Keratinocyte (primary cell): Measurements from ENCODE around the gene CORO2A. TPM values are rescaled to one million over a fixed set of nuclear protein-coding genes. Genes with fewer than 3 reads are reported as not detected.

Experiments
- DNase-seq: peaks from one replicate; pipeline ENCODE4 v3.0.0-alpha.2; 2011; ENCODE audit warnings: low read depth, missing footprints, low spot score
- FAIRE-seq: peaks from 2 replicates; lab custom pipeline; 2011; peaks lifted over from hg19 to GRCh38; lab: Jason Lieb, UNC
- H2AFZ ChIP-seq: 2 replicates; pipeline ENCODE4 v1.6.0; 2012; ENCODE audit warnings: low read length, control low read depth, inconsistent platforms; ENCODE audit not compliant: control insufficient read depth
- H3K27ac ChIP-seq: 2 replicates; pipeline ENCODE4 v1.5.1; 2011; ENCODE audit warnings: low read length; ENCODE audit not compliant: control insufficient read depth, insufficient read depth
- H3K27me3 ChIP-seq: 3 replicates; pipeline ENCODE4 v1.6.0; 2011; ENCODE audit warnings: low read length; ENCODE audit not compliant: control insufficient read depth, insufficient read depth; ENCODE audit errors: extremely low read depth
- H3K36me3 ChIP-seq, 2 experiments: 2 replicates in 1 of 2; 3 replicates in 1 of 2; pipeline ENCODE4 v1.5.1; 2011; ENCODE audit warnings: low read length in 2 of 2, mild to moderate bottlenecking in 1 of 2; ENCODE audit not compliant: control insufficient read depth in 2 of 2, insufficient read depth in 2 of 2; ENCODE audit errors: extremely low read depth in 1 of 2
- H3K4me1 ChIP-seq: 3 replicates; pipeline ENCODE4 v1.5.1; 2011; ENCODE audit warnings: low read length; ENCODE audit not compliant: control insufficient read depth, insufficient read depth; ENCODE audit errors: extremely low read depth
- H3K4me2 ChIP-seq: 3 replicates; pipeline ENCODE4 v1.6.0; 2011; ENCODE audit warnings: low read depth, low read length; ENCODE audit not compliant: control insufficient read depth, insufficient read depth; ENCODE audit errors: extremely low read depth
- H3K4me3 ChIP-seq, 3 experiments: fragments of 200-600 bp in 1 of 3; sonication (generic) in 1 of 3; 2 replicates in 2 of 3; 3 replicates in 1 of 3; pipeline ENCODE4 v1.5.1; 2011 to 2016; ENCODE audit warnings: low read length in 3 of 3, mild to moderate bottlenecking in 3 of 3, control low read depth in 2 of 3, inconsistent platforms in 1 of 3, low read depth in 1 of 3, mixed read lengths in 1 of 3, mixed run types in 1 of 3, moderate library complexity in 1 of 3; ENCODE audit not compliant: control insufficient read depth in 2 of 3, insufficient read depth in 2 of 3; ENCODE audit errors: extremely low read depth in 1 of 3
- H3K79me2 ChIP-seq: 2 replicates; pipeline ENCODE4 v1.6.0; 2012; ENCODE audit warnings: low read length; ENCODE audit not compliant: control insufficient read depth, insufficient read depth
- H3K9ac ChIP-seq: 3 replicates; pipeline ENCODE4 v1.6.0; 2011; ENCODE audit warnings: low read length; ENCODE audit not compliant: control insufficient read depth, insufficient read depth; ENCODE audit errors: extremely low read depth
- H3K9me1 ChIP-seq: 3 replicates; pipeline ENCODE4 v1.6.0; 2011; ENCODE audit warnings: low read length; ENCODE audit not compliant: control insufficient read depth, insufficient read depth; ENCODE audit errors: extremely low read depth
- H3K9me3 ChIP-seq: 2 replicates; pipeline ENCODE4 v1.5.1; 2012; ENCODE audit warnings: low read depth, low read length; ENCODE audit not compliant: control insufficient read depth
- H4K20me1 ChIP-seq: 3 replicates; pipeline ENCODE4 v1.6.0; 2011; ENCODE audit warnings: low read length; ENCODE audit not compliant: control insufficient read depth, insufficient read depth; ENCODE audit errors: extremely low read depth
- CTCF ChIP-seq, 3 experiments: IDR thresholded peaks in 1 of 3; conservative IDR thresholded peaks in 1 of 3; optimal IDR thresholded peaks in 1 of 3; 2 replicates in 2 of 3; 3 replicates in 1 of 3; pipeline versions ENCODE3 to v1.5.1; 2011; ENCODE audit warnings: low read length in 3 of 3, mild to moderate bottlenecking in 3 of 3, moderate library complexity in 2 of 3, control low read depth in 1 of 3, inconsistent platforms in 1 of 3; ENCODE audit not compliant: insufficient read depth in 2 of 3; ENCODE audit errors: extremely low read depth in 1 of 3
- EZH2 ChIP-seq: IDR thresholded peaks from one replicate; pipeline ENCODE4 v1.6.1; 2012; ENCODE audit warnings: inconsistent platforms, mild to moderate bottlenecking, low read length, moderate library complexity
- dilution Hi-C: fragments of 300-500 bp; cut with MboI; formaldehyde crosslinking; loops from one replicate; pipeline ENCODE4 v1.7.0; 2020; ENCODE audit warnings: low sequenced_read_pairs; ENCODE audit not compliant: extremely low pct_ligation_motif_present
- polyA plus RNA-seq, 5 experiments: library from polyadenylated mRNA; depleted of rRNA in 3 of 5; stranded (reverse) in 3 of 5; stranded (forward) in 1 of 5; unstranded in 1 of 5; fragments of >200 nt; gene quantifications; 1 replicate in 1 of 5; 2 replicates in 3 of 5; 3 replicates in 1 of 5; pipeline versions ENCODE4 v1.2.1 to v1.2.3, GENCODE V29; 2011 to 2012; ENCODE audit warnings: missing spikeins in 2 of 5, low read depth in 1 of 5, low replicate concordance in 1 of 5

Gene CORO2A
- polyA plus RNA-seq, 1 donor (not counting 4 experiments of a cell fraction or from before 2014, with no cell fraction given) = 31.7 TPM

DNA sequence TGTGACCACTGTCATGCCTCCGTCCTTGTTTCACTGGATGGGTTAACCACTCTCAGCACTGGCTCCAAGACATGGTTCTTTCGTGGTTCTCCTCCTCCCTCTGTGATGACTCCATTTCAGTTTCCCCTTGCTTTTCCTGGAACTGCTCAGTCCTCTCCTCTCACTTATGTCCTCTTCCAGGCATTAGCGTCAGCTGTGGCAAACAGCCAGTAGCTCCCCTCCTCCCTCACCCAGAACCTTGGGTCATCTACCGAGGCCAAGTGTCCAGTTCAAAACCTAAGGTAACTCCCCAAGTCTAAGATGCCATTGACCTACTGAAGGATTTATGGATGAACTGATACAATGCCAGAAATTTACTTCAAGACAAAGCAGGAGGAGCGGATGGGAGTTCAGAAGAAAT is 9.8 kb upstream of the CORO2A start:
- Histone ChIP-seq H3K9ac (no peak overlapping the region), H3K4me2 (no peak overlapping the region), H3K27ac (no peak overlapping the region), H3K4me3 (no peak overlapping the region), H3K27me3 (no peaks in the 10 kb centered on the region), H3K9me1 (no peaks in the 10 kb centered on the region), H2AFZ (no peak overlapping the region), H3K36me3 (peaks cover 42 to 68% of the 10 kb centered on the region in 2 experiments), H4K20me1 (no peaks in the 10 kb centered on the region), H3K79me2 (no peaks in the 10 kb centered on the region), H3K9me3 (no peaks in the 10 kb centered on the region), H3K4me1 (peaks cover 15% of the 10 kb centered on the region)
- dilution Hi-C loops = no loop called here
- no peak for TF ChIP-seq CTCF (optimal IDR thresholded peaks at IDR 0.05 in 1 of 3, IDR thresholded peaks at IDR 0.05 in 1 of 3, conservative IDR thresholded peaks at IDR 0.05 in 1 of 3; ENCODE audit: extremely low read depth in 1 of 3, insufficient read depth in 2 of 3, low read length in 3 of 3)
- no peak for TF ChIP-seq EZH2
- FAIRE-seq (no peak), DNase-seq (no peak)

DNA sequence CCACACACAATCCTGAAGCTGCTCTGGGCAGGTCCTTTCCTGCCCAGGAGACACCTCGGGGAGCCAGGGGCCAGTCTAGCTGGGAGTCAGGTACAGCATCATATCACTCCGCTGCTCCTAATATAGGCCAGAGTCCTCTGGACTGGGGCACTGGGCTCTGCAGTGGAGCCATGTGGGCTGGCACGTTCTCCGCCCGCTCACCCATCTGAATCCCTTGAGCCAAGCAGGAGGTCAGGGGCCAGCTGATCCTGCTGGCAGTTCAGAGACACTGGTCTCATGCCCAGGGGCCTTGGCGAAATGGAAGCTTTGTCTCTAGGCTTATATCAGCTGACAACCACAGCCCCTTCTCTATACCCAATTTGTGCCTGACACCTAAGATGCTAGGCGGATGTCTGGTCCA is 9.3 kb upstream of the CORO2A start:
- Histone ChIP-seq H3K79me2 (no peaks in the 10 kb centered on the region), H3K4me1 (peaks cover 10% of the 10 kb centered on the region), H3K36me3 (peaks cover 42 to 68% of the 10 kb centered on the region in 2 experiments), H3K4me2 (no peak overlapping the region), H4K20me1 (no peaks in the 10 kb centered on the region), H2AFZ (no peak overlapping the region), H3K27ac (no peak overlapping the region), H3K9ac (no peak overlapping the region), H3K9me1 (no peaks in the 10 kb centered on the region), H3K27me3 (no peaks in the 10 kb centered on the region), H3K4me3 (no peak overlapping the region), H3K9me3 (no peaks in the 10 kb centered on the region)
- FAIRE-seq (no peak), DNase-seq (no peak)
- dilution Hi-C loops = no loop called here
- TF ChIP-seq EZH2 = no peak
- TF ChIP-seq CTCF (optimal IDR thresholded peaks at IDR 0.05 in 1 of 3, IDR thresholded peaks at IDR 0.05 in 1 of 3, conservative IDR thresholded peaks at IDR 0.05 in 1 of 3; ENCODE audit: extremely low read depth in 1 of 3, insufficient read depth in 2 of 3, low read length in 3 of 3) = no peak
